Measurements from ENCODE around the gene MUS81. TPM values are rescaled to one million over a fixed set of nuclear protein-coding genes. Genes with fewer than 3 reads are reported as not detected.

Gene MUS81
- total and polyA plus RNA-seq, 2 of the 13 experiments (the other 11 are each of a cell fraction or from before 2014, with no cell fraction given) = 25.6 to 30.2 TPM

GRCh38 chr11:65884716-65885092, 24.5 kb downstream of the MUS81 start (continued):
- no peak for TF ChIP-seq RERE (CRISPR knock-in tag; IDR thresholded peaks at IDR 0.05; ENCODE audit: low read depth)
- TF ChIP-seq SP140L (CRISPR knock-in tag; IDR thresholded peaks at IDR 0.05; ENCODE audit: borderline replicate concordance) = no peak
- peak; percentile 63; the same call in 1 of the 2 replicates for TF ChIP-seq CBX5 (CRISPR knock-in tag; IDR thresholded peaks at IDR 0.05; ENCODE audit: borderline replicate concordance)
- TF ChIP-seq ZNF629 (CRISPR knock-in tag; conservative IDR thresholded peaks at IDR 0.05) = no peak
- no peak for TF ChIP-seq ZNF225 (CRISPR knock-in tag; IDR thresholded peaks at IDR 0.05)
- peak; percentile 41; the same call in 1 of the 2 replicates for TF ChIP-seq KDM5B (CRISPR knock-in tag; IDR thresholded peaks at IDR 0.05; ENCODE audit: borderline replicate concordance)
- TF ChIP-seq ZNF12 (CRISPR knock-in tag; IDR thresholded peaks at IDR 0.05) = no peak
- no peak for TF ChIP-seq ZNF44 (CRISPR knock-in tag; IDR thresholded peaks at IDR 0.05)
- no peak for TF ChIP-seq AHR (CRISPR knock-in tag; IDR thresholded peaks at IDR 0.05)
- TF ChIP-seq NFRKB (IDR thresholded peaks at IDR 0.05) = no peak
- TF ChIP-seq SNAPC4 (CRISPR knock-in tag; IDR thresholded peaks at IDR 0.05) = no peak
- TF ChIP-seq ZNF576 (CRISPR knock-in tag; IDR thresholded peaks at IDR 0.05) = no peak
- no peak for TF ChIP-seq MYPOP (CRISPR knock-in tag; IDR thresholded peaks at IDR 0.05)
- TF ChIP-seq ETS1 (CRISPR knock-in tag; IDR thresholded peaks at IDR 0.05) = no peak
- TF ChIP-seq ZNF7 (CRISPR knock-in tag; IDR thresholded peaks at IDR 0.05) = no peak

Measured in HepG2 (cell line).